ENCODE data around the gene MAST3. TPM values are rescaled to one million over a fixed set of nuclear protein-coding genes. Genes with fewer than 3 reads are reported as not detected.

MAST3 gene
- total and polyA plus RNA-seq, 2 of the 13 experiments (the other 11 are each of a cell fraction or from before 2014, with no cell fraction given): 4.1 to 4.6 TPM

GRCh38 chr19:18117692-18118378 lies 20.3 kb downstream of the MAST3 start (continued):
- no peak for TF ChIP-seq DZIP1 (CRISPR knock-in tag; IDR thresholded peaks at IDR 0.05)
- TF ChIP-seq ZNF883 (CRISPR knock-in tag; IDR thresholded peaks at IDR 0.05; ENCODE audit: not compliant biosample characterization): peak; percentile 22
- TF ChIP-seq HNRNPK (IDR thresholded peaks at IDR 0.05; ENCODE audit: low read depth, low read length, poor library complexity, severe bottlenecking): peak; percentile 38
- no peak for TF ChIP-seq REPIN1 (CRISPR knock-in tag; IDR thresholded peaks at IDR 0.05; ENCODE audit: borderline replicate concordance, low read depth)
- TF ChIP-seq CSRNP1 (CRISPR knock-in tag; IDR thresholded peaks at IDR 0.05): peak; percentile 43; the same call in 1 of the 2 replicates
- TF ChIP-seq ASH2L (IDR thresholded peaks at IDR 0.05; ENCODE audit: insufficient read length, low read depth, low read length): peak; percentile 50
- TF ChIP-seq KMT2A (CRISPR knock-in tag; IDR thresholded peaks at IDR 0.05): no peak
- TF ChIP-seq ETV5 (CRISPR knock-in tag; IDR thresholded peaks at IDR 0.05; ENCODE audit: borderline replicate concordance): 0 out of 2 replicates have a peak, but pooled peaks have one; percentile 4
- no peak for TF ChIP-seq STAG1 (CRISPR knock-in tag; IDR thresholded peaks at IDR 0.05)
- 0 out of 2 replicates have a peak, but pooled peaks have one; percentile 45 for TF ChIP-seq TFDP2 (CRISPR knock-in tag; IDR thresholded peaks at IDR 0.05)
- peak; percentile 59; the same call in 1 of the 2 replicates for TF ChIP-seq KLF9 (CRISPR knock-in tag; IDR thresholded peaks at IDR 0.05; ENCODE audit: low read depth)
- TF ChIP-seq KDM2A (CRISPR knock-in tag; IDR thresholded peaks at IDR 0.05; ENCODE audit: borderline replicate concordance, low read depth): peak; percentile 60; the same call in 1 of the 2 replicates
- peak; percentile 45; the same call in 1 of the 2 replicates for TF ChIP-seq UBTF (CRISPR knock-in tag; IDR thresholded peaks at IDR 0.05)
- TF ChIP-seq SP5 (CRISPR knock-in tag; IDR thresholded peaks at IDR 0.05; ENCODE audit: borderline replicate concordance, low read depth): peak; percentile 75
- TF ChIP-seq E2F5 (CRISPR knock-in tag; conservative IDR thresholded peaks at IDR 0.05): 0 out of 2 replicates have a peak, but pooled peaks have one; percentile 41
- no peak for TF ChIP-seq ZFX (CRISPR knock-in tag; IDR thresholded peaks at IDR 0.05; ENCODE audit: low read depth)
- peak; percentile 33 for TF ChIP-seq ZBTB14 (CRISPR knock-in tag; IDR thresholded peaks at IDR 0.05)

All from HepG2 (cell line).